IPS DF 6.9 (cell line): ENCODE measurements around the gene TAF5L.

ENCODE experiments used
- DNase-seq: peaks from one replicate; pipeline ENCODE4 v3.0.0-alpha.2; 2013; ENCODE audit warnings: low read depth, low spot score
- H3K27ac ChIP-seq: one replicate; pipeline ENCODE4 v1.5.1; 2013; ENCODE audit warnings: low read length, control low read depth
- H3K27me3 ChIP-seq: 2 replicates; pipeline ENCODE4 v1.6.1; 2013; ENCODE audit warnings: mild to moderate bottlenecking, low read length; ENCODE audit not compliant: control insufficient read depth, insufficient read depth
- H3K36me3 ChIP-seq: 2 replicates; pipeline ENCODE4 v1.6.1; 2013; ENCODE audit warnings: low read length; ENCODE audit not compliant: control insufficient read depth, insufficient read depth
- H3K4me1 ChIP-seq: 2 replicates; pipeline ENCODE4 v1.6.1; 2013; ENCODE audit warnings: low read length; ENCODE audit not compliant: control insufficient read depth, insufficient read depth
- H3K4me3 ChIP-seq: 2 replicates; pipeline ENCODE4 v1.5.1; 2013; ENCODE audit warnings: mild to moderate bottlenecking, low read length
- H3K9me3 ChIP-seq: 2 replicates; pipeline ENCODE4 v1.6.1; 2013; ENCODE audit warnings: low read length, inconsistent platforms; ENCODE audit not compliant: control insufficient read depth, insufficient read depth
- WGBS: extraction: QIAGEN DNeasy Blood & Tissue Kit; methylation state at CpG from one replicate; pipeline ENCODE4 v1.1.7; 2013; ENCODE audit warnings: mixed read lengths, missing lambda C conversion rate; ENCODE audit not compliant: insufficient read length, insufficient coverage; 5-methylcytosine and 5-hydroxymethylcytosine counted together

Gene TAF5L

GRCh38 chr1:229642376-229642775 lies 16.5 kb upstream of the TAF5L start:
- no peaks in the 10 kb centered on the region for H3K4me1 ChIP-seq
- H3K27ac ChIP-seq, result no peak overlapping the region
- peaks cover 24% of the 10 kb centered on the region for H3K36me3 ChIP-seq
- no CpG with 5 or more reads among the region's 5 CpGs for WGBS
- no peaks in the 10 kb centered on the region for H3K9me3 ChIP-seq
- H3K27me3 ChIP-seq, result no peaks in the 10 kb centered on the region
- no peak for DNase-seq
- H3K4me3 ChIP-seq, result no peak overlapping the region

- no CpG with 5 or more reads among the region's 3 CpGs for WGBS
- H3K36me3 ChIP-seq, result peaks cover 29% of the 10 kb centered on the region
Observed at GRCh38 chr1:229641306-229641705, 15.4 kb upstream of the TAF5L start.

GRCh38 chr1:229640455-229640854 lies 14.5 kb upstream of the TAF5L start:
- H3K36me3 ChIP-seq, result peaks cover 33% of the 10 kb centered on the region
- no peak overlapping the region for H3K27ac ChIP-seq
- no peaks in the 10 kb centered on the region for H3K27me3 ChIP-seq
- H3K9me3 ChIP-seq, result no peaks in the 10 kb centered on the region
- no peaks in the 10 kb centered on the region for H3K4me1 ChIP-seq
- no CpG with 5 or more reads among the region's 12 CpGs for WGBS
- DNase-seq, result no peak
- H3K4me3 ChIP-seq, result no peak overlapping the region

More at GRCh38 chr1:229641306-229641705, 15.4 kb upstream of the TAF5L start:
- Histone ChIP-seq H3K27ac (no peak overlapping the region), H3K4me3 (no peak overlapping the region), H3K4me1 (no peaks in the 10 kb centered on the region), H3K27me3 (no peaks in the 10 kb centered on the region), H3K9me3 (no peaks in the 10 kb centered on the region)
- no peak for DNase-seq

GRCh38 chr1:229637746-229638145 lies 11.8 kb upstream of the TAF5L start:
- peaks cover 28% of the 10 kb centered on the region for H3K36me3 ChIP-seq

DNA sequence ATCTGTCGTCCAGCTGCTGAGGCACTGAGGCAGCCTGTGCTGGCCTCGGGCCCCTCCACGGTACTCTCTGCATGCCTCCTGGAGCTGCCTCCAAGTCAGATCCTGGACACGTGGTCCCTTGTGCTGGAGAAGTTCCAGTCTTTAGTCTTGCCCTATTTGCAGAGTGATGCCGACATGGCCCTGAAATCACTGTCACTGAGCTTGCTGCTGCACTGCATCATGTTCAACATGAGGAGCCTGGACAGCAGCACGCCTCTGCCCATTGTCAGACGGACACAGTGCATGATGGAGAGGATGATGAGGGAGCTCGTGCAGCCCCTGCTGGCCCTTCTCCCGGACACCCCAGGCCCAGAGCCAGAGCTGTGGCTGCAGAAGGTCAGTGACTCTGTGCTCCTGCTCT lies 10.1 kb upstream of the TAF5L start:
- H3K27ac ChIP-seq, result no peak overlapping the region
- no peaks in the 10 kb centered on the region for H3K9me3 ChIP-seq
- no peaks in the 10 kb centered on the region for H3K4me1 ChIP-seq
- no peaks in the 10 kb centered on the region for H3K27me3 ChIP-seq
- no peak overlapping the region for H3K4me3 ChIP-seq
- H3K36me3 ChIP-seq, result peaks cover 28% of the 10 kb centered on the region
- DNase-seq, result no peak
- no CpG with 5 or more reads among the region's 9 CpGs for WGBS

More at GRCh38 chr1:229637746-229638145, 11.8 kb upstream of the TAF5L start:
- no peak overlapping the region for H3K27ac ChIP-seq
- no peaks in the 10 kb centered on the region for H3K9me3 ChIP-seq
- WGBS, result no CpG with 5 or more reads among the region's 12 CpGs
- no peaks in the 10 kb centered on the region for H3K4me1 ChIP-seq
- no peak overlapping the region for H3K4me3 ChIP-seq
- no peak for DNase-seq
- H3K27me3 ChIP-seq, result no peaks in the 10 kb centered on the region

- peaks cover 22% of the 10 kb centered on the region for H3K36me3 ChIP-seq
- no peak for DNase-seq
- H3K9me3 ChIP-seq, result no peaks in the 10 kb centered on the region
- H3K27ac ChIP-seq, result no peak overlapping the region
- no peaks in the 10 kb centered on the region for H3K4me1 ChIP-seq
- H3K4me3 ChIP-seq, result no peak overlapping the region
- H3K27me3 ChIP-seq, result no peaks in the 10 kb centered on the region
- WGBS, result no CpG with 5 or more reads among the region's 6 CpGs
Observed at GRCh38 chr1:229631966-229632365, 6.0 kb upstream of the TAF5L start.

- Histone ChIP-seq H3K4me1 (no peaks in the 10 kb centered on the region), H3K36me3 (peaks cover 14% of the 10 kb centered on the region), H3K27ac (no peak overlapping the region), H3K9me3 (no peaks in the 10 kb centered on the region), H3K4me3 (no peak overlapping the region), H3K27me3 (no peaks in the 10 kb centered on the region)
- no CpG with 5 or more reads among the region's 3 CpGs for WGBS
- DNase-seq, result no peak
Observed at GRCh38 chr1:229631148-229631547, 5.2 kb upstream of the TAF5L start.

DNA sequence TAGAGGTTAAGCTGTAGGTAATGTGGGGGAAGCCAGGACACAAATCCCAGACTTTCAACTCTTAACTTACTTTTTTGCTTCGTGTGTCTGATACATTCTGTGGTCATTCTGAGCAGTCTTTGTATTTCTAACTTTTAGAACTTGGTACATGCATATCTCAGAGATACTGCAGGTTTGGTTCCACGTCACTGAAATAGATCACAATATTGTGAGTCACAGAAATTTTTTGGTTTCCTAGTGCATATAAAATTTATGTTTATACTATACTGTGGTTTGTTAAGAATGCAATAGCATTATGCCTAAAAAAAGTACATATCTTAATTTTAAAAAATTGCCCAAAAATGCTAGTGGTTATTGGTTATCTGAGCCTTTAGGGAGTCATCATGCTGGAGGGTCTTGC lies 3.3 kb upstream of the TAF5L start:
- H3K9me3 ChIP-seq, result no peaks in the 10 kb centered on the region
- no peak overlapping the region for H3K4me3 ChIP-seq
- no peak overlapping the region for H3K27ac ChIP-seq
- WGBS, result no CpG with 5 or more reads among the region's 2 CpGs
- H3K4me1 ChIP-seq, result 0 out of 2 replicates have a peak, but pooled peaks cover 2% of the 10 kb centered on the region
- H3K27me3 ChIP-seq, result no peaks in the 10 kb centered on the region
- no peak for DNase-seq
- H3K36me3 ChIP-seq, result no peaks in the 10 kb centered on the region

DNA sequence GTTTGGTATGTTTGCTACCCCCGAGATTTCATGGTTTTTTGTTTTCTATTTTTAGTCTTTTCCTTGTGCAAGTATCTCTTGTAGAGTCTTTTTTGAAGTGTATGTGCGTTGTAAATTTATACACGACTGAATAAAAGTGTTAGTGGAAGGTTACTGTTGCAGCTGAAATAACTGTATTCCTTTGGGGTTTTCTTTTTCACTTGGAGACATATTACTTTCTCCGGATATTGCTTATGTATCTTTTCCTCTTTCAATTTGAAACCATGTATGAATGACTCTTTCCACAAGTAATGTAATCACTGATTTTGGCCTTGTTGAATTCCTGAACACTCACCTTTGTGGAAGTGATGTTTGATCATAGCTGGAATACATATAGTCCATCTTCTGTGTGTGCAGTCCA lies 1.1 kb upstream of the TAF5L start:
- no peak for DNase-seq
- Histone ChIP-seq H3K36me3 (no peaks in the 10 kb centered on the region), H3K27ac (no peak overlapping the region), H3K4me1 (0 out of 2 replicates have a peak, but pooled peaks cover 2% of the 10 kb centered on the region), H3K4me3 (peak overlapping the region; percentile 85; the same call in 1 of the 2 replicates), H3K27me3 (no peaks in the 10 kb centered on the region), H3K9me3 (no peaks in the 10 kb centered on the region)
- WGBS, result no CpG with 5 or more reads among the region's 4 CpGs

- H3K27ac ChIP-seq, result no peak overlapping the region
- no peak for DNase-seq
- WGBS, result no CpG with 5 or more reads among the region's 86 CpGs
Observed at GRCh38 chr1:229625071-229625914, 629 bp downstream of the TAF5L start.

More at GRCh38 chr1:229625071-229625914, 629 bp downstream of the TAF5L start:
- H3K36me3 ChIP-seq, result no peaks in the 10 kb centered on the region
- H3K4me3 ChIP-seq, result peak overlapping the region; percentile 85
- 0 out of 2 replicates have a peak, but pooled peaks cover 2% of the 10 kb centered on the region for H3K4me1 ChIP-seq
- H3K9me3 ChIP-seq, result no peaks in the 10 kb centered on the region
- H3K27me3 ChIP-seq, result no peaks in the 10 kb centered on the region
